ENCODE results near the gene ARHGEF10L. TPM values are rescaled to one million over a fixed set of nuclear protein-coding genes. Genes with fewer than 3 reads are reported as not detected.

ARHGEF10L gene
- total RNA-seq, 1 donor from 2014 or later: 3.1 TPM

- Mint-ChIP-seq H3K9me3 (ENCODE audit: unreplicated experiment) (no peaks in the 10 kb centered on the region), H3K36me3 (ENCODE audit: low read depth, unreplicated experiment) (no peaks in the 10 kb centered on the region), H3K27me3 (ENCODE audit: unreplicated experiment) (peaks cover 9% of the 10 kb centered on the region), H3K4me1 (ENCODE audit: unreplicated experiment) (no peaks in the 10 kb centered on the region), H3K4me3 (ENCODE audit: unreplicated experiment) (no peak overlapping the region), H3K27ac (ENCODE audit: unreplicated experiment) (no peak overlapping the region)
- TF ChIP-seq CTCF (IDR thresholded peaks at IDR 0.05; ENCODE audit: unreplicated experiment): no peak
- DNase-seq (ENCODE audit: low spot score): no peak
These were observed 131.8 kb downstream of the ARHGEF10L start for GRCh38 chr1:17671314-17671705.

GRCh38 chr1:17671741-17672140 is 132.2 kb downstream of the ARHGEF10L start:
- no peak overlapping the region for H3K4me3 Mint-ChIP-seq (ENCODE audit: unreplicated experiment)
- no peak for DNase-seq (ENCODE audit: low spot score)
- no peaks in the 10 kb centered on the region for H3K9me3 Mint-ChIP-seq (ENCODE audit: unreplicated experiment)
- TF ChIP-seq CTCF (IDR thresholded peaks at IDR 0.05; ENCODE audit: unreplicated experiment): peak; percentile 28
- H3K27ac Mint-ChIP-seq (ENCODE audit: unreplicated experiment): no peak overlapping the region
- H3K27me3 Mint-ChIP-seq (ENCODE audit: unreplicated experiment): peaks cover 9% of the 10 kb centered on the region
- no peaks in the 10 kb centered on the region for H3K36me3 Mint-ChIP-seq (ENCODE audit: low read depth, unreplicated experiment)
- H3K4me1 Mint-ChIP-seq (ENCODE audit: unreplicated experiment): no peaks in the 10 kb centered on the region

GRCh38 chr1:17672226-17672625 is 132.7 kb downstream of the ARHGEF10L start:
- no peaks in the 10 kb centered on the region for H3K36me3 Mint-ChIP-seq (ENCODE audit: low read depth, unreplicated experiment)
- no peak overlapping the region for H3K27ac Mint-ChIP-seq (ENCODE audit: unreplicated experiment)
- DNase-seq (ENCODE audit: low spot score): no peak
- no peak for TF ChIP-seq CTCF (IDR thresholded peaks at IDR 0.05; ENCODE audit: unreplicated experiment)
- H3K4me3 Mint-ChIP-seq (ENCODE audit: unreplicated experiment): no peak overlapping the region
- H3K27me3 Mint-ChIP-seq (ENCODE audit: unreplicated experiment): peaks cover 9% of the 10 kb centered on the region
- H3K4me1 Mint-ChIP-seq (ENCODE audit: unreplicated experiment): no peaks in the 10 kb centered on the region
- H3K9me3 Mint-ChIP-seq (ENCODE audit: unreplicated experiment): no peaks in the 10 kb centered on the region

- Mint-ChIP-seq H3K36me3 (ENCODE audit: low read depth, unreplicated experiment) (no peaks in the 10 kb centered on the region), H3K4me3 (ENCODE audit: unreplicated experiment) (no peak overlapping the region), H3K27me3 (ENCODE audit: unreplicated experiment) (peaks cover 9% of the 10 kb centered on the region), H3K9me3 (ENCODE audit: unreplicated experiment) (no peaks in the 10 kb centered on the region), H3K27ac (ENCODE audit: unreplicated experiment) (no peak overlapping the region), H3K4me1 (ENCODE audit: unreplicated experiment) (no peaks in the 10 kb centered on the region)
- no peak for TF ChIP-seq CTCF (IDR thresholded peaks at IDR 0.05; ENCODE audit: unreplicated experiment)
- DNase-seq (ENCODE audit: low spot score): no peak
These were observed 134.0 kb downstream of the ARHGEF10L start for GRCh38 chr1:17673329-17674072.

- Mint-ChIP-seq H3K27ac (ENCODE audit: unreplicated experiment) (no peak overlapping the region), H3K9me3 (ENCODE audit: unreplicated experiment) (no peaks in the 10 kb centered on the region), H3K27me3 (ENCODE audit: unreplicated experiment) (peaks cover 8% of the 10 kb centered on the region), H3K4me3 (ENCODE audit: unreplicated experiment) (no peak overlapping the region), H3K4me1 (ENCODE audit: unreplicated experiment) (no peaks in the 10 kb centered on the region), H3K36me3 (ENCODE audit: low read depth, unreplicated experiment) (no peaks in the 10 kb centered on the region)
- TF ChIP-seq CTCF (IDR thresholded peaks at IDR 0.05; ENCODE audit: unreplicated experiment): no peak
- DNase-seq (ENCODE audit: low spot score): no peak
These were observed 135.4 kb downstream of the ARHGEF10L start for GRCh38 chr1:17674726-17675500.
